LNCaP clone FGC (cell line): ENCODE measurements around the gene TXNRD1.

ENCODE experiments used
- DNase-seq: peaks from one replicate; pipeline ENCODE4 v3.0.0-alpha.2; 2011; ENCODE audit warnings: low read depth
- H3K4me3 ChIP-seq: 2 replicates; pipeline ENCODE4 v1.5.1; 2011; ENCODE audit warnings: mild to moderate bottlenecking, low read depth, low read length, control low read depth
- CTCF ChIP-seq: IDR thresholded peaks from 2 replicates; pipeline ENCODE4 v1.5.1; 2012; ENCODE audit warnings: mild to moderate bottlenecking; ENCODE audit not compliant: control insufficient read depth, insufficient read depth; ENCODE audit errors: extremely low read depth

The TXNRD1 gene

DNA sequence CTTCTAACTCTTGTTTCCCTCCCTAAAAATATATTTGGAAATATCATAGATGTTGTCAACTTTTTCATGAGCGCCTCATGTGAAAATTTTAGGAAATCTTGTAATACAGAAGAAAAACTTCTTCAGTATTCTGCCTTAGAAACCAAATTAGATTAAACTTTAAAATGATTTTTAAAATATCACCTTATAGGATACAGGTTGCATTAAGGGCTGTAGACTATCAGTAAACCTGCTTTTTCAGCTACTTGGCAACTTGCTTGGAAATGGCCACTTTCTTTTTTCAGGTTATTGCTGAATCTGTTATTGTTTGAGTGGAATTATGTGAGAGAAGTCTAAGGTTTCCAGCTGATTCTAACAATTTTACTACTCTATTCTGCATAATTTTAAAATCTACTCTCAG, 97.1 kb downstream of the TXNRD1 start:
- TF ChIP-seq CTCF: no peak
- no peak for DNase-seq
- H3K4me3 ChIP-seq: no peak overlapping the region

- DNase-seq: no peak
- no peak overlapping the region for H3K4me3 ChIP-seq
Measured at GRCh38 chr12:104313568-104314241, 98.1 kb downstream of the TXNRD1 start.

GRCh38 chr12:104314242-104314614, 98.6 kb downstream of the TXNRD1 start:
- no peak for DNase-seq

More at GRCh38 chr12:104313568-104314241, 98.1 kb downstream of the TXNRD1 start:
- no peak for TF ChIP-seq CTCF

DNA sequence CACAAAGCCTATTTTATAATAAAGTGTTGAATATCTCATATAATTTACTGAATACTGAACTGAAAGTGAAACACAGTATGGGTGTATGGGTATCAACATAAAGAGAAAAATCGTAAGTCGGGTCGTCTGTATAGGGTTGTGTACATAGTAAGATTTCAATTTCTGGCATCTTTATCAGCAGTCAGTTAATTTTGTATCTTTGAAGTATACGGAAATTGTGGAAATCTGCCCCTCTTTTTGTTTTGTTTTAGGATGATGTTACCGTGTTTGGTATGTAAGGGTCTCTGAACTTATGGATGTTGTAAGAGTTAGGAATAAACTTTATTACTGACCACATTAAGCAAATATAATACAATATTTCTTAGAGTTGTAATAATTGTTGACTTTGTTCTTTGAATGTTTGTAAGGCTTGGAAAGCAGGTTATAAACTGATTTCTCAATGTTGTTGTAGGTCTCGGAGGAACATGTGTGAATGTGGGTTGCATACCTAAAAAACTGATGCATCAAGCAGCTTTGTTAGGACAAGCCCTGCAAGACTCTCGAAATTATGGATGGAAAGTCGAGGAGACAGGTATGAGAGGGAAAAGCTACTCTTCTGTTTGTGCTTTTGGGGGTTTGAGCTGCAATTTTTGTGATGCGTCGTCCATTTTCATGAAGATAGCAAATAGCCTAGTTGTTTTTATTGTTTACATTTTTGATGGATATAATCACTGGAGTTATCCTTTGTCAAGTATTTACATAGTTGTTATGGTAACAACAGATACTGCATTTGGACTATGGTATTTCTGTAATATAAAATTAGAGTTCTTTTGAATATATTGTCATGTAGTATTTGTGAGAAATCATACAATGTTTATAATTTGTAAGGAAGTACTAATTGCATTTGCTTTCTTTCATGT, 100.0 kb downstream of the TXNRD1 start:
- TF ChIP-seq CTCF: no peak
- H3K4me3 ChIP-seq: no peak overlapping the region
- no peak for DNase-seq

More at GRCh38 chr12:104314242-104314614, 98.6 kb downstream of the TXNRD1 start:
- TF ChIP-seq CTCF: no peak
- H3K4me3 ChIP-seq: no peak overlapping the region

GRCh38 chr12:104316936-104317335, 101.4 kb downstream of the TXNRD1 start:
- no peak for TF ChIP-seq CTCF
- no peak for DNase-seq
- no peak overlapping the region for H3K4me3 ChIP-seq

DNA sequence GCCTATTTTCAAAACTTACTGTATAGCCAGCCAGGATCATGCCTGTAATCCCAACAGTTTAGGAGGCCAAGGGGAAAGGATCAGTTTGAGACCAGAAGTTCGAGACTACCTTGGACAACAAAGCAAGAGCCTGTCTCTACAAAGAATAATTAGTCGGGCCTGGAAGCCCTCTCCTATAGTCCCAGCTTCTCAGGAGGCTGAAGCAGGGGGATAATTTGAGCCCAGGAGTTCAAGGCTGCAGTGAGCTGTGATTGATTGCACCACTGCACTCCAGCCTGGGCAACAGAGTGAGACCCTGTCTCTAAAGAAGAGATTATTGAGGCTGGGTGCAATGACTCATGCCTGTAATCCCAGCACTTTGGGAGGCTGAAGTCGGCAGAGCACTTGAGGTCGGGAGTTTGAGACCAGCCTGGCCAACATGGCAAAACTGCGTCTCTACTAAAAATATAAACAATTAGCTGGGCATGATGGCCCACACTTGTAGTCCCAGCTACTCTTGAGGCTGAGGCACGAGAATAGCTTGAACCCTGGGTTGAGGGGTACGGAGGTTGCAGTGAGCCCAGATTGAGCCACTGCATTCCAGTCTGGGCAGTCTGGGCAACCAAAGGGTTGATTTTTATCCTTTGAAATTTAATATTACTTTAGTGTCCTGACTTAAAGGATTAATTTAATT, 102.1 kb downstream of the TXNRD1 start:
- DNase-seq: no peak
- no peak overlapping the region for H3K4me3 ChIP-seq
- no peak for TF ChIP-seq CTCF
